K562 (cell line): ENCODE measurements around the gene SUPT5H. TPM values are rescaled to one million over a fixed set of nuclear protein-coding genes. Genes with fewer than 3 reads are reported as not detected.

Experiments used
- CREB5 ChIP-seq: fragments of 250-450 bp; sonication (Bioruptor Pico); IDR thresholded peaks from 2 replicates; pipeline ENCODE4 v1.5.0; 2020; ENCODE audit warnings: mild to moderate bottlenecking
- GTF3C2 ChIP-seq: IDR thresholded peaks from 3 replicates; pipeline ENCODE4 v1.6.1; 2011; ENCODE audit warnings: borderline replicate concordance, mild to moderate bottlenecking, moderate library complexity; ENCODE audit not compliant: insufficient read length; ENCODE audit errors: extremely low read depth
- MBD2 ChIP-seq: sonication (generic); IDR thresholded peaks from 2 replicates; pipeline ENCODE4 v1.6.1; 2016; ENCODE audit warnings: low read depth, borderline replicate concordance
- MEIS2 ChIP-seq: fragments of 450-650 bp; IDR thresholded peaks from 2 replicates; pipeline ENCODE4 v1.6.1; 2014; ENCODE audit warnings: mild to moderate bottlenecking; ENCODE audit not compliant: partially characterized antibody
- MTA3 ChIP-seq: fragments of 450-650 bp; formaldehyde crosslinking; IDR thresholded peaks from 2 replicates; pipeline ENCODE4 v1.6.1; 2017; ENCODE audit warnings: mild to moderate bottlenecking, borderline replicate concordance
- NFATC3 ChIP-seq: fragments of 450-650 bp; IDR thresholded peaks from 2 replicates; pipeline ENCODE4 v1.6.1; 2017; ENCODE audit warnings: mild to moderate bottlenecking
- RB1 ChIP-seq: fragments of 450-650 bp; IDR thresholded peaks from 2 replicates; pipeline ENCODE4 v1.6.1; 2017; ENCODE audit warnings: low read depth, mild to moderate bottlenecking
- SIX5 ChIP-seq, 2 experiments: IDR thresholded peaks; 2 replicates each; pipeline ENCODE4 v1.6.1; 2011; ENCODE audit warnings: low read length in 2 of 2, borderline replicate concordance in 1 of 2, low read depth in 1 of 2, mild to moderate bottlenecking in 1 of 2, moderate library complexity in 1 of 2; ENCODE audit not compliant: insufficient read depth in 1 of 2
- SNIP1 ChIP-seq: fragments of 450-650 bp; IDR thresholded peaks from 2 replicates; pipeline ENCODE4 v1.7.1; 2017; ENCODE audit warnings: low read depth, mild to moderate bottlenecking
- ZBTB40 ChIP-seq, 2 experiments: fragments of 450-650 bp in 1 of 2; sonication (generic) in 1 of 2; formaldehyde crosslinking in 1 of 2; IDR thresholded peaks; 2 replicates each; pipeline versions ENCODE4 v1.7.1 to v1.9.0; 2016 to 2022; ENCODE audit warnings: inconsistent platforms in 1 of 2, mild to moderate bottlenecking in 1 of 2, missing genetic modification reagents in 1 of 2
- polyA plus RNA-seq, 8 experiments: library from polyadenylated mRNA; depleted of rRNA in 4 of 8; stranded (reverse) in 5 of 8; unstranded in 3 of 8; fragments of >200 nt; fragmentation: Nextera tagmentation in 2 of 8; fragmentation: Illumina TruSeq in 1 of 8; extraction: Ambion mirVana in 2 of 8; extraction: Trizol in 1 of 8; gene quantifications; 2 replicates each; pipeline versions ENCODE4 v1.2.1 to v1.2.3, GENCODE V29; 2011 to 2014; ENCODE audit warnings: inconsistent platforms in 1 of 8, missing spikeins in 1 of 8
- total RNA-seq, 7 experiments: library from RNA; depleted of rRNA in 6 of 7; stranded (reverse); fragments of >200 nt in 6 of 7; fragmentation: Illumina TruSeq in 2 of 7; extraction: Trizol in 2 of 7; gene quantifications; 2 replicates each; pipeline versions ENCODE4 v1.2.1 to v1.2.3, GENCODE V29; 2011 to 2021; ENCODE audit warnings: low replicate concordance in 1 of 7
- TF ChIP-seq, protein P1 (sequence below): fragments of 450-650 bp; formaldehyde crosslinking; IDR thresholded peaks from 2 replicates; pipeline ENCODE4 v1.4.0; 2020; ENCODE audit warnings: mild to moderate bottlenecking, moderate library complexity

The SUPT5H gene
- total and polyA plus RNA-seq, 9 of the 15 experiments (the other 6 are each of a cell fraction or from before 2014, with no cell fraction given) = 13.3 to 85.9 (median 35.9) TPM

DNA sequence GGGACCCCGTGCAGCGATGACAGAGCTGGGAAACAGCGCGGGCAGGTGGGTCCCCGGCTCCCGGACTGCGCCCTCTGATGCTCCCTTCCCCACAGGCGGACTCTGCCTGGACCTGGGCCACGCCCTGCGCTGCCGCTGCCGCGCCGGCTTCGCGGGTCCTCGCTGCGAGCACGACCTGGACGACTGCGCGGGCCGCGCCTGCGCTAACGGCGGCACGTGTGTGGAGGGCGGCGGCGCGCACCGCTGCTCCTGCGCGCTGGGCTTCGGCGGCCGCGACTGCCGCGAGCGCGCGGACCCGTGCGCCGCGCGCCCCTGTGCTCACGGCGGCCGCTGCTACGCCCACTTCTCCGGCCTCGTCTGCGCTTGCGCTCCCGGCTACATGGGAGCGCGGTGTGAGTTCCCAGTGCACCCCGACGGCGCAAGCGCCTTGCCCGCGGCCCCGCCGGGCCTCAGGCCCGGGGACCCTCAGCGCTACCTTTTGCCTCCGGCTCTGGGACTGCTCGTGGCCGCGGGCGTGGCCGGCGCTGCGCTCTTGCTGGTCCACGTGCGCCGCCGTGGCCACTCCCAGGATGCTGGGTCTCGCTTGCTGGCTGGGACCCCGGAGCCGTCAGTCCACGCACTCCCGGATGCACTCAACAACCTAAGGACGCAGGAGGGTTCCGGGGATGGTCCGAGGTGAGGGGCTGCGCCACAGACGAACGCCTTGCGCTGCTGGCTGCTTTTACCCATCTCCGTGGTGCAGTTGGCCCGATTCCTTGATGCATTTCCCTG, 61.7 kb downstream of the SUPT5H start (continued):
- TF ChIP-seq ZBTB40 (IDR thresholded peaks at IDR 0.05) (0 out of 2 replicates have a peak, but pooled peaks have one; percentile 10), ZBTB40 (CRISPR knock-in tag; IDR thresholded peaks at IDR 0.05) (no peak), SIX5 (IDR thresholded peaks at IDR 0.05; ENCODE audit: borderline replicate concordance in 1 of 2, insufficient read depth in 1 of 2, low read depth in 1 of 2, low read length in 2 of 2) (no peak), MEIS2 (peak; percentile 73), SNIP1 (no peak), MBD2 (no peak; the same call in 1 of the 2 replicates), NFATC3 (no peak), RB1 (peak; percentile 84; the same call in 1 of the 2 replicates), MTA3 (0 out of 2 replicates have a peak, but pooled peaks have one; percentile 54), GTF3C2 (no peak), CREB5 (CRISPR knock-in tag) (no peak)
- TF ChIP-seq, protein P1, sequence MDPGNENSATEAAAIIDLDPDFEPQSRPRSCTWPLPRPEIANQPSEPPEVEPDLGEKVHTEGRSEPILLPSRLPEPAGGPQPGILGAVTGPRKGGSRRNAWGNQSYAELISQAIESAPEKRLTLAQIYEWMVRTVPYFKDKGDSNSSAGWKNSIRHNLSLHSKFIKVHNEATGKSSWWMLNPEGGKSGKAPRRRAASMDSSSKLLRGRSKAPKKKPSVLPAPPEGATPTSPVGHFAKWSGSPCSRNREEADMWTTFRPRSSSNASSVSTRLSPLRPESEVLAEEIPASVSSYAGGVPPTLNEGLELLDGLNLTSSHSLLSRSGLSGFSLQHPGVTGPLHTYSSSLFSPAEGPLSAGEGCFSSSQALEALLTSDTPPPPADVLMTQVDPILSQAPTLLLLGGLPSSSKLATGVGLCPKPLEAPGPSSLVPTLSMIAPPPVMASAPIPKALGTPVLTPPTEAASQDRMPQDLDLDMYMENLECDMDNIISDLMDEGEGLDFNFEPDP (CRISPR knock-in tag) = no peak
